ENCODE measurements around the gene TBX21.

Gene TBX21

GRCh38 chr17:47702391-47702995 is 30.5 kb upstream of the TBX21 start:
- Histone ChIP-seq H3K27ac (ENCODE audit: low read depth, low read length) (no peak overlapping the region), H3K27me3 (ENCODE audit: control insufficient read depth, insufficient read depth, low read length) (no peaks in the 10 kb centered on the region), H3K36me3 (ENCODE audit: control insufficient read depth, insufficient read depth, low read length) (peaks cover 2% of the 10 kb centered on the region), H3K9ac (ENCODE audit: low read length) (no peak overlapping the region), H3K4me1 (ENCODE audit: control insufficient read depth, insufficient read depth, low read length) (no peaks in the 10 kb centered on the region), H3K4me3 (ENCODE audit: low read length) (no peak overlapping the region)

GRCh38 chr17:47703191-47703591 is 29.8 kb upstream of the TBX21 start:
- Histone ChIP-seq H3K27me3 (ENCODE audit: control insufficient read depth, insufficient read depth, low read length) (no peaks in the 10 kb centered on the region), H3K36me3 (ENCODE audit: control insufficient read depth, insufficient read depth, low read length) (peaks cover 2% of the 10 kb centered on the region), H3K9ac (ENCODE audit: low read length) (no peak overlapping the region), H3K4me1 (ENCODE audit: control insufficient read depth, insufficient read depth, low read length) (no peaks in the 10 kb centered on the region), H3K27ac (ENCODE audit: low read depth, low read length) (no peak overlapping the region), H3K4me3 (ENCODE audit: low read length) (no peak overlapping the region)

- H3K9ac ChIP-seq (ENCODE audit: low read length), result no peak overlapping the region
- no peak overlapping the region for H3K4me3 ChIP-seq (ENCODE audit: low read length)
- H3K4me1 ChIP-seq (ENCODE audit: control insufficient read depth, insufficient read depth, low read length), result no peaks in the 10 kb centered on the region
- H3K36me3 ChIP-seq (ENCODE audit: control insufficient read depth, insufficient read depth, low read length), result peaks cover 2% of the 10 kb centered on the region
- H3K27me3 ChIP-seq (ENCODE audit: control insufficient read depth, insufficient read depth, low read length), result no peaks in the 10 kb centered on the region
- H3K27ac ChIP-seq (ENCODE audit: low read depth, low read length), result no peak overlapping the region
Observed at GRCh38 chr17:47703671-47704070, 29.4 kb upstream of the TBX21 start.

DNA sequence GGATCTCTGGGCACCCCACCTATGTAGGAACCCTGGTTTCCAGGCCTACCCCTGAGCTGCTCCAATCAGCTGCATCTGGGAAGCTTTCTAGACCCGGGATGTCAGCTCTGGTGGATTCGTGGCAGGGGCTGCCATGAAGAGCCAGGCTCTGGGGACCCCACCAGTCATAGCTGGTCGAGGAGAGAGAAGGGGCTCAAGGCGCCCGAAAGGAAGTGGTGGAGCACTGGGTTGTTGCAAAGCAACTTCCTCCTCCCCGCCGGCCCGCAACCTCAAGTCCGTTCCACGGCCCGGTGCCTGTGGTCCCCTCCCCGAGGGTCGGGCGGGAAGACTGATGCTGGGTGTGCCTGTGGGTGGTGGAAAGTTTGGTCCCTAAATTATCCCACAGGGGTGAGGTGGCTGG is 28.9 kb upstream of the TBX21 start:
- Histone ChIP-seq H3K27me3 (ENCODE audit: control insufficient read depth, insufficient read depth, low read length) (no peaks in the 10 kb centered on the region), H3K36me3 (ENCODE audit: control insufficient read depth, insufficient read depth, low read length) (peaks cover 2% of the 10 kb centered on the region)

GRCh38 chr17:47704736-47705135 is 28.3 kb upstream of the TBX21 start:
- Histone ChIP-seq H3K9ac (ENCODE audit: low read length) (no peak overlapping the region), H3K36me3 (ENCODE audit: control insufficient read depth, insufficient read depth, low read length) (no peaks in the 10 kb centered on the region)

More for the DNA sequence above, 28.9 kb upstream of the TBX21 start:
- H3K9ac ChIP-seq (ENCODE audit: low read length), result no peak overlapping the region
- no peak overlapping the region for H3K27ac ChIP-seq (ENCODE audit: low read depth, low read length)
- no peak overlapping the region for H3K4me3 ChIP-seq (ENCODE audit: low read length)
- no peaks in the 10 kb centered on the region for H3K4me1 ChIP-seq (ENCODE audit: control insufficient read depth, insufficient read depth, low read length)

GRCh38 chr17:47705536-47706530 is 27.2 kb upstream of the TBX21 start:
- Histone ChIP-seq H3K9ac (ENCODE audit: low read length) (no peak overlapping the region), H3K27ac (ENCODE audit: low read depth, low read length) (no peak overlapping the region), H3K4me3 (ENCODE audit: low read length) (no peak overlapping the region), H3K4me1 (ENCODE audit: control insufficient read depth, insufficient read depth, low read length) (no peaks in the 10 kb centered on the region), H3K36me3 (ENCODE audit: control insufficient read depth, insufficient read depth, low read length) (no peaks in the 10 kb centered on the region), H3K27me3 (ENCODE audit: control insufficient read depth, insufficient read depth, low read length) (no peaks in the 10 kb centered on the region)

More at GRCh38 chr17:47704736-47705135, 28.3 kb upstream of the TBX21 start:
- Histone ChIP-seq H3K27ac (ENCODE audit: low read depth, low read length) (no peak overlapping the region), H3K27me3 (ENCODE audit: control insufficient read depth, insufficient read depth, low read length) (no peaks in the 10 kb centered on the region), H3K4me1 (ENCODE audit: control insufficient read depth, insufficient read depth, low read length) (no peaks in the 10 kb centered on the region), H3K4me3 (ENCODE audit: low read length) (no peak overlapping the region)

DNA sequence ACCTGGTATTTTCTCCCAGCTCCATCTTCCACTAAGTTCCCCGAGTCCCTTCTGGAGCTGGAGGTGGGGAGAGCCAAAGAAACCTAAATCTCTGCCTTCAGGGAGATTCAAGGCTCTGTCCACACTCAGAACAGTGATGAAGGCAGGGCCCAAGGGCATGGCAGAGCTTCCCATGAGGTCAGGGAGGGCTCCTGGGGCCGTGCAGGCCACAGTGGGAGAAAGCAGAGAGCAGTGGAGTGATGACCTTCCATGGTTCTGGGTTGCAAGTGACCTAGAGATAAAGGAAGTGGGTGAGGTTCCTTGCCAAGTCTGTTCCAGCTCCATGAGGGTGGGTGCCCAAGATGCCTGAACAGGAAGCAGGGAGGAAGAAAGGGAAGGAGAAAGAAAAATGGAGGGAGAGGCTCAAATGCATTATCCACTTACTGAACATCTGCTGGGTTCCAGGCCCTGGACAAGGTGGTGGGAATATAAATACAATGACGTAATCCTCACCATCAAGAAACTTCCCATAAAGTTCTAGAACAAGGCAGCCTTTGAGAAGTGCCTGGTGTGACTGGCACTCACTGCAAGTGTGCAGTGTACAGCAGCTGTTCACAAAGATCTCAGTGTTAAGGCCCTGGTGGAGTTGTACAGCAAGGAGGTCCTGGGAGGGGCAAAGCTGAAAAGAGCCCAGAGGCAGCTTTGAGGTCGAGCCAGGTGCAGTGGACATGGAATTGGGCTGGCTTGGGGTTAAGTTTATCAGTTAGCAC is 25.8 kb upstream of the TBX21 start:
- no peak overlapping the region for H3K9ac ChIP-seq (ENCODE audit: low read length)
- H3K27me3 ChIP-seq (ENCODE audit: control insufficient read depth, insufficient read depth, low read length), result no peaks in the 10 kb centered on the region
- no peak overlapping the region for H3K4me3 ChIP-seq (ENCODE audit: low read length)
- no peaks in the 10 kb centered on the region for H3K4me1 ChIP-seq (ENCODE audit: control insufficient read depth, insufficient read depth, low read length)
- H3K36me3 ChIP-seq (ENCODE audit: control insufficient read depth, insufficient read depth, low read length), result no peaks in the 10 kb centered on the region
- H3K27ac ChIP-seq (ENCODE audit: low read depth, low read length), result peak overlapping the region; percentile 51

GRCh38 chr17:47707884-47708283 is 25.2 kb upstream of the TBX21 start:
- Histone ChIP-seq H3K27ac (ENCODE audit: low read depth, low read length) (no peak overlapping the region), H3K36me3 (ENCODE audit: control insufficient read depth, insufficient read depth, low read length) (no peaks in the 10 kb centered on the region), H3K27me3 (ENCODE audit: control insufficient read depth, insufficient read depth, low read length) (no peaks in the 10 kb centered on the region), H3K4me3 (ENCODE audit: low read length) (no peak overlapping the region), H3K9ac (ENCODE audit: low read length) (no peak overlapping the region), H3K4me1 (ENCODE audit: control insufficient read depth, insufficient read depth, low read length) (no peaks in the 10 kb centered on the region)

DNA sequence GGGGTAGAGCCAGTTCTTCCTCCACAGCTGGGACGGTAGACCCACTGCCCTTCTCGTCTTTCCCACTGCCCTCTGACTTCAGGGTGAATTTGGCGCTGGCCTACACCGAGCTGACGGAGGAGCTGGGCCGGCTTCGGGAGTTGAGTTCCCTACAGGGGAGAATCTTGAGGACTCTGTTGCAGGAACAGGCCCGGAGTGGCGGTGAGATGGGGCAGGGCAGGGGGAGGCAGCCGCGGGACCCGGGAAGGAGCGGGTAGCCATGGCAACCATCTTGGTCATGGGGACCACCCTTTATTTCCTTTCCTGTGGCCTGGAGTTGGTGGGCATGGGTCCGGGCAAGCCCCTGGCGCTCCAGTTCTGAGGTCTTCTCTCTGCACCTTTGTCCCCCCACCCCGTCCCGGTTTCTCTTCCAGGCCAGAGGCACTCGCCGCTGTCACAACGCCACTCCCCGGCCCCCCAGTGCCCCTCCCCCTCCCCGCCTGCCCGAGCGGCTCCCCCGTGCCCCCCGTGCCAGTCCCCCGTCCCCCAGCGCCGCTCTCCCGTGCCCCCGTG is 24.6 kb upstream of the TBX21 start:
- H3K36me3 ChIP-seq (ENCODE audit: control insufficient read depth, insufficient read depth, low read length), result no peaks in the 10 kb centered on the region
- H3K27ac ChIP-seq (ENCODE audit: low read depth, low read length), result no peak overlapping the region
- no peak overlapping the region for H3K9ac ChIP-seq (ENCODE audit: low read length)
- H3K4me3 ChIP-seq (ENCODE audit: low read length), result peak overlapping the region; percentile 28
- no peaks in the 10 kb centered on the region for H3K27me3 ChIP-seq (ENCODE audit: control insufficient read depth, insufficient read depth, low read length)
- no peaks in the 10 kb centered on the region for H3K4me1 ChIP-seq (ENCODE audit: control insufficient read depth, insufficient read depth, low read length)

GRCh38 chr17:47708864-47709541 is 24.0 kb upstream of the TBX21 start:
- Histone ChIP-seq H3K4me1 (ENCODE audit: control insufficient read depth, insufficient read depth, low read length) (no peaks in the 10 kb centered on the region), H3K27ac (ENCODE audit: low read depth, low read length) (peak overlapping the region; percentile 42), H3K9ac (ENCODE audit: low read length) (no peak overlapping the region), H3K36me3 (ENCODE audit: control insufficient read depth, insufficient read depth, low read length) (no peaks in the 10 kb centered on the region), H3K4me3 (ENCODE audit: low read length) (peak overlapping the region; percentile 34), H3K27me3 (ENCODE audit: control insufficient read depth, insufficient read depth, low read length) (no peaks in the 10 kb centered on the region)

GRCh38 chr17:47709594-47709993 is 23.4 kb upstream of the TBX21 start:
- no peak overlapping the region for H3K27ac ChIP-seq (ENCODE audit: low read depth, low read length)
- no peak overlapping the region for H3K9ac ChIP-seq (ENCODE audit: low read length)
- H3K27me3 ChIP-seq (ENCODE audit: control insufficient read depth, insufficient read depth, low read length), result peaks cover 4% of the 10 kb centered on the region
- no peak overlapping the region for H3K4me3 ChIP-seq (ENCODE audit: low read length)
- H3K4me1 ChIP-seq (ENCODE audit: control insufficient read depth, insufficient read depth, low read length), result no peaks in the 10 kb centered on the region
- H3K36me3 ChIP-seq (ENCODE audit: control insufficient read depth, insufficient read depth, low read length), result no peaks in the 10 kb centered on the region
